Globus pallidus (tissue), 1 donor: Measurements from ENCODE around the gene NOL3.
A peak's percentile ranks its signal among the peaks of the same experiment; 100 is the strongest.

Experiments
- DNase-seq: peaks from one replicate; pipeline ENCODE4 v3.0.0-alpha.2; 2015; ENCODE audit warnings: low spot score

NOL3 gene

DNA sequence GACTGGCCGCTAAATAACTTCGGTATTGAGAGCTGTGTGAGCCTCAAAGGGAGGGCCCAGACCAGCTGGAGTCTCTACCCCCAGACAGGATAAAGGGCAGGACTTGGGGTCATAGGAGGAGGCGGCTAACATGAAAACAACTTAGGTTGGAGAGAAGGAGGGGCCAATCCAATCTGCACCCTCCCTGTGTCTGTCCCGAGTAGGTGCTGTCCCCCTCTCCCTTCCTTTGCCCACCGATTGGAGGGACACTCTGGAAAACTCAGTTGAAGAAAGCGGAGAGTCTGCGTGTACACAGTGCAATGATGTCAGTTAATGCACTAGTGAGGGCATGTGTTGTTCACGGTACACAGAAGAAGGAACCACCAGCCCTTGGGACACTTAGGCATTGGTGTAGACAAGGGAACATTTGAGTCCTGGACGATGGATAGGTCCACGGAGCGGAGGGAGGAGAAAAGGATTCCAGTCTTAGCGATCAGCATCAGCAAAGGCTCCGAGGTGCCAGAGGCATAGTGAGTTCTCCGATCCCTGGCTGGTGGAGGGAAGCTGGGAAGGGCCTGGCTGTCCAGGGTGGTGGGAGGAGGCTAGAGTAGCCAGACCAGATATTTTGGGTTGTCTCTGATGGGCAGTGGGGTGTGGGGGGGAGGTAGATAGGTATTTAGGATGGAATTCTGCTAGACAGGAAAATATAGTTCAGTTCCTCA is 761 bp downstream of the NOL3 start:
- no peak for DNase-seq

DNA sequence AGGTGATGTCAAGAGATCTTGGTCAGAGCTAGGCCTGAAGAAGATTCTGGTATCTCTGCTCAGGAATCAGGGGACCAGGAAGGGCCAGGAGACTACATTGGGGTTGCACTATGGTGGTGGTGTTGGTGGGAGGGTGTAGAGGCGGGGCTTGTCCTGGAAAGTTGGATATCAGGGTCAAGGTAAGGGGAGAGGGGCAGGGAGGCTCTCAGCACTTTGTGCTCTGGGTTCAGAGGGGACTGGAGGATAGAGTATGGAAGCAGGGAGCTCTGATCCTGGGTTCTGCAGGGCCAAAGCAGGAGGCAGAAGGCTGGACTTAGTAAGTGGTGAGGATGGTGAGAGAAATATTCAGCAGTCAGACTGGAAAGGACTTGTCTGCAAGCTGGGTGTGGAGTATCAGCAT is 3.0 kb downstream of the NOL3 start:
- no peak for DNase-seq

- peak; percentile 78 for DNase-seq
Measured at GRCh38 chr16:67173808-67174705, 3.7 kb downstream of the NOL3 start.

DNA sequence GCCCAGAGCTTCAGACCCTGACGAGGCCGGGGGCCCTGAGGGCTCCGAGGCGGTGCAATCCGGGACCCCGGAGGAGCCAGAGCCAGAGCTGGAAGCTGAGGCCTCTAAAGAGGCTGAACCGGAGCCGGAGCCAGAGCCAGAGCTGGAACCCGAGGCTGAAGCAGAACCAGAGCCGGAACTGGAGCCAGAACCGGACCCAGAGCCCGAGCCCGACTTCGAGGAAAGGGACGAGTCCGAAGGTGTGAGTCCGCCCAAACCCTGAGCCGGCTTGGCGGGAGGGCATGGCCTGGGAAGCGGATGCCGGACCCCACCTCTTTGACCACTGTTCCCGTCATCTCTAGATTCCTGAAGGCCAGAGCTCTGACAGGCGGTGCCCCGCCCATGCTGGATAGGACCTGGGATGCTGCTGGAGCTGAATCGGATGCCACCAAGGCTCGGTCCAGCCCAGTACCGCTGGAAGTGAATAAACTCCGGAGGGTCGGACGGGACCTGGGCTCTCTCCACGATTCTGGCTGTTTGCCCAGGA is 4.4 kb downstream of the NOL3 start:
- DNase-seq = no peak

- no peak for DNase-seq
Measured at GRCh38 chr16:67176662-67177061, 6.3 kb downstream of the NOL3 start.

DNA sequence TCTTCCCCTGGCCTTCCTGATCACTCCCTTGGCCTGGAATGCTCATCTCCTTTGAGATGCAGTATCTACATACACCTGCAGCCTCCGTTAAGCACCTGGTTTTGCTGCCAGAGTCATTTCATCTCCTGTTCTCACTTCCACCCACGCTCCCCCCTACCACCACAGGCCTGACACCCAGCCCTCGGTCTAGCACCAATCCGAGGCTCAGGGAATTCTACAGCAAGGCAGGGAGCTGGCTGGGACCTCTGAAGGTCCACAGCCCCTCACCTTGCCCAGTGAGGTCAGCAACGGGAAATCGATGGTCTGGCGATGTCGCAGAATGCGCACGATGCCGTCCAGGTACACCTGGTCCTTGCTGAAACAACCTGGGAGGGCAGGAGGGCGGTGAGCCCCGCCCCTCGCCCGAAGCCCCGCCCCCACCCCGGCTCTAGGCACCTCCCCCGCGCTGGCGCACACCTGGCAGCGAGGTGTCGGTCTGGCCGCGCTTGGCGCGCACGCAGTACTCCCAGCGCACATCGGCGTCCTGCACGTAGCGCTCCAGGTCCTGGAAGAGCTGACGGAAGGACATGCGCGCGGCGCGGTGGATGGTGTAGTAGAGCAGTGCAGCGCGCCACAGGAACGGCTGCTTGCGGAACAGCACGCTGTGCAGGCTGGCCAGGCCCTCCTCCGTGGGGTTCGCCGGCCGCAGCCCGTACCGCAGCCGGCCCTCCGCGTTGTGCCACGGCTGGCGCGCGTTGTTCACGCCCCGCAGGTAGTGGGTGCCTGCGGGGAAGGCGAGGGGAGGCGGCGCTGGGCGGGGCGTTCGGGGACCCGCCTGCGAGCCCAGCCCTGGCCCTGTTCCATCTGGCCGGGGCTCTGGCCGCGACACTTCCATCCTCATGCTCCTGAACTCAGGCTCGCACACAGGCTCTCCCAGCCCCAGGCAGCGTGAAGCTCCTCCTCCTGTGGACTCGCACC is 7.7 kb downstream of the NOL3 start:
- DNase-seq = no peak

- no peak for DNase-seq
Measured at GRCh38 chr16:67179421-67180080, 9.2 kb downstream of the NOL3 start.

GRCh38 chr16:67180166-67180565 is 9.8 kb downstream of the NOL3 start:
- DNase-seq = no peak

- no peak for DNase-seq
Measured at GRCh38 chr16:67181346-67181745, 11.0 kb downstream of the NOL3 start.

DNA sequence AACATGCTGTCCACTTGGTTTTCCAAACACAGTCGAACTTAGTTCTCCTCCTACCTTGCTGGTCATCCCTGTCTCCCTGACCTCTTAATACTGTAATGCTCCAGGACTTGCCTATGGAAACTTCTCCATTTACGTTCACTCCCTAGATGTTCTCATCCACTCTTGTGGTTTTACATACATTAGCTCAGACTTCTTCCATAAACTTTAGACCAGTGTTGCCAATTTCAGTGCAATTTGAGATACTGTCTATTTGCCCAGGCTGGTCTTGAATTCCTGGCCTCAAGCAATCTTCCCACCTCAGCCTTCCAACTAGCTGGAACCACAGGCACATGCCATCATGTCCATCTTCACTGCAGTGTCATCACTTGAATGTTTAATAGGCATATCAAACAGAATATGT is 11.9 kb downstream of the NOL3 start:
- no peak for DNase-seq

DNA sequence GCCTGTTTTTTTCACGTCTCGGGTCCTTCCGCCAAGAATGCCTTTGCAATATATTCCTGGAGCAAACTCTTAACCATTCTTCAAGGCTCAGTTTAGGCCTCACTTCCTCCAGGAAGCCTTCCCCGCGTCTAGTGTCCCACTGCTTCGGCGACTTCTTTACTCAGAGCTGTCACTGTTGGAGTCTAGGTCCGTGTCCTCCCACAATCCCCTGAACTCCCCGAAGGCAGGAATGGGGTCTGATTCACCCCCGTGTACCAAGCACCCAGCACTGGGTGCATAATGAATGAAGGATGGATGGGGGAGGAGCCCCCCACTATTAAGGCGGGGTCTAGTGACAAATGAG is 12.9 kb downstream of the NOL3 start:
- no peak for DNase-seq

DNA sequence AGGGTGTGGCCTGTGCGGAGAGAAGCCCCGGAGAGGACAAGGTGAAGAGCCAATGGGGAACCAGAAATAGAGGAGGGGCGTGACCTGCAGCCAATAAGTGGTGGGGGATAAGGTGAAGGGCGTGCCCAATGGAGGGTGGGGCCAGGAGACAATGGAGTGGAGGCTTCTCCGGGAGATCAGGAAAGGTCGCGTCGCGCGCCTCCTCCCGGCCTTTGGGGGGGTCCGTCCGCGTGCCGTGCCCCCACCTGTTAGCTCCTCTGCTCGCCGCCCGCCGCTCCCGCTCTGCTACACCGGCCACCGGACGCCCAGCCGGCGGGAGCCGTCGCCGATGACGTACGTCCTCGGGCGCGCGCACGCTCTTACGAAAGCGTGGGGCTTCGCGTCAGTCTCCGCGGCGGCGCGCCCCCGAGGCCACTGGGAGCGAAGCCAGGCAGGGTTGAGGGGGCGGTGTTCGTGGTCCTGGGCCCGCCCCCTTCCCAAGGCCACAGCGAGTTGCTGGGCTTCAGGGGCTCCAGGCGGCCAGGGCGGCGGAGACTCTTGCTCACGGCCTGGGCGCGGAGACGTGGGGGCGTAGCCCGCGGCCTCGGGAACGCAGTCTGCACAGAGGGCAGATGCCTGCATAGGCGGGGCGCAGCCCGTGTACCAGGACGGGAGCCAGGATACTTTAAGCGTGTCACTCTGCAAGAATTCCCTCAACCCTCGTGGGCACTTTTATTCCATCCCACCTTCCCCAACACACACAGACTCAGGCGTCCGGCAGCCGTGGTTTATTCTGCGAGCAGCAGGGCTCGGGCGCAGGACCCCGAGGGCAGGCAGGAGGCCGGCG is 13.5 kb downstream of the NOL3 start, which contains the start of gene MATCAP1:
Gene MATCAP1, minus strand, starts transcription at position 337 of the 826 bp plus-strand sequence. CDS start 3,353 bp downstream, outside the sequence.
- peak; percentile 97 for DNase-seq

DNA sequence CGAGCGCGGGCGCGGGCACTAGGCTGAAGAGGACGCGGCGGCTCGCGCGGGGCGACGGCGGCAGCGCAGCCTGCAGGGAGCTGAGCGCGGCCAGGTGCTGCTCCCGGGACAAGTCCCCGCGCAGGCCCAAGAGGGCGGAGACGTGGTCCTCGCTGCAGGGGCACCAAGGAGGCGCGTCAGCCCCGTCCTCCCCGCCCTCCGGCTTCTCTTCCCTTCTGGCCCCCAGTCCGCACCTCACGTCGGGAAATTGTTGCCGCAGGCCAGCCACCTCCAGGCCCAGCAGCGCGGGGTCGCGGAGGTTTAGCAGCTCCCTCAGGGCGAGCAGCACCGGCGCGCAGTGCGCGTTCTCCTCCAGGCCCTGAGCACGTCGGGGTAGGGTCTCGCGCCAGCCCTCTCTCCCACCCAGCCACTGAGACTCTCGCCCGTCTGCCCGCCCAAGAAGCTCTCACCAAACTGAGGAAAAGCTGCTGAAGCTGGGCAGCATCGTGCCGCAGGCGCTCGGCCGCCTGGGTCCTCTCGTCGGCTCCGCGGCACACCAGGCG is 14.2 kb downstream of the NOL3 start:
- no peak for DNase-seq

GRCh38 chr16:67184995-67185650 is 14.8 kb downstream of the NOL3 start:
- DNase-seq = peak; percentile 80

DNA sequence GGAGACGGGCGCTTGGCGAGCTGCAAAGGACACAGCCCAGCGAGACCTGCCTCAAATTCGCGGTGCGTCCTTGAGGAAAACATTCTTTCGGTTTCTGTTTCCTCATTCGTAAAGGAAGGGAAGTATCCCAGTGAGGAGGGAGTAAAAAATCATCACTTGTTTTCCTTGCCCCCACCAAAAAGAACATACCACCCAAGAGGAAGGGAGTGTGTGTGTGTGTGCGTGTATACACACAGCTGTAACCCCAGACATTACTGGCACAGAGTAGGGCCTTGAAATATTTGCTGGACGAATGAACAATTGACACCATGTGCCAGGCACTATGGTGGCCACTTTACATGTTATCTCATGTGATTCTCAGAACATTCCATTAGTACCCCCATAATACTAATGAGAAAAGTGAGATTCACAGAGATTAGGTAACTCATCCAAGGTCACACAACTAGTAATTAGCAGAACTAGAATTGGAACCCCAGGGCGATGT is 15.4 kb downstream of the NOL3 start:
- DNase-seq = no peak

DNA sequence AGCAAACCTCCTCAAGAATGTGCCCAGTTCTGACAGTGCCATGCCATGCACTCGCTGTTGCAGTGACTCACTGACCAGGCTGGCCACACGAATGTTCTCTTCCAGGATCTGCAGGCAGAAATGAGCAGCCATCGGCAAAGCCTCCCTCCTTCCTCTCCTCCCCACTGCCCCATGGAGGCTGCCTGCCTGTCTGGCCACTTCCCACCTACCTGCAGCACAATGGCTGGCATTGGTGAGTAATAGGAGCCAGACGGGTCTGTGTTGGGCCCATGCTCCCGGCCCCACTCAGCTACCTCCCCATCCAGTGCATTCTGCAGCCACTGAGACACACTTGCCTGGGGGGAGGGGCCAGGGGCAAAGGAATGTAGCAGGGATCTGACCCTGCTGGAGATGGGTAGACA is 16.2 kb downstream of the NOL3 start:
- DNase-seq = no peak

- DNase-seq = no peak
Measured at GRCh38 chr16:67187175-67187890, 17.0 kb downstream of the NOL3 start.

- DNase-seq = no peak
Measured at GRCh38 chr16:67188323-67188722, 18.0 kb downstream of the NOL3 start.

DNA sequence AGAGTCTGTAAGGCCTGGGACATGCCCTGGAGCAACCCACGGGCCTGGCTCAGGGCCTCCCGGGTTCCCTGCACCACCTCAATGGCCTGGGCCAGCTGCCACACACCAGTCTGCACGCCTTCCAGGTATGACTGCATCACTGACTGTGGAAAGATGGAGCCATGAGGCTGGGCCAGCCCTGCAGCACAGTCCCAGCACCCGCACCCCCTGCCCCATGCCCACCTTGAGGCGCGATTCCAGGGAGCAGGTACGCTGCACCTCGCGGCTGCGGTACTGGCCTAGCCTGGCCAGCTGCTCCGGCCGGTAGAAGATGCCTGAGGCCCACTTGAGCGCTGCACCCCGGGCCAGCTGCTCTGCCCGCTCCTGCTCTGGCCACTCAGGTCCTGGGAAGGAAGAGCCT is 18.5 kb downstream of the NOL3 start:
- no peak for DNase-seq
